Astrocyte (in vitro differentiated cells and primary cell): ENCODE data around the gene OSBPL6. TPM values are rescaled to one million over a fixed set of nuclear protein-coding genes. Genes with fewer than 3 reads are reported as not detected.
A peak's percentile ranks its signal among the peaks of the same experiment; 100 is the strongest.

Source experiments
- DNase-seq: peaks from one replicate; pipeline ENCODE4 v3.0.0-alpha.2; 2010; ENCODE audit warnings: low read depth
- FAIRE-seq: peaks from 2 replicates; lab custom pipeline; 2011; peaks lifted over from hg19 to GRCh38; lab: Jason Lieb, UNC
- H2AFZ ChIP-seq: 2 replicates; pipeline ENCODE4 v1.6.0; 2012; ENCODE audit warnings: low read depth, low read length, inconsistent platforms
- H3K27ac ChIP-seq: 2 replicates; pipeline ENCODE4 v1.5.1; 2011; ENCODE audit warnings: low read depth, low read length, inconsistent platforms
- H3K27me3 ChIP-seq: 2 replicates; pipeline ENCODE4 v1.6.0; 2011; ENCODE audit warnings: low read length, inconsistent platforms; ENCODE audit not compliant: insufficient read depth
- H3K36me3 ChIP-seq: 2 replicates; pipeline ENCODE4 v1.5.1; 2011; ENCODE audit warnings: low read length, inconsistent platforms; ENCODE audit not compliant: insufficient read depth
- H3K4me1 ChIP-seq: 2 replicates; pipeline ENCODE4 v1.5.1; 2011; ENCODE audit warnings: low read length, inconsistent platforms; ENCODE audit not compliant: insufficient read depth
- H3K4me2 ChIP-seq: 2 replicates; pipeline ENCODE4 v1.6.0; 2012; ENCODE audit warnings: low read length, inconsistent platforms
- H3K4me3 ChIP-seq: 2 replicates; pipeline ENCODE4 v1.5.1; 2011; ENCODE audit warnings: low read depth, mild to moderate bottlenecking, low read length, inconsistent platforms; ENCODE audit not compliant: insufficient read depth
- H3K79me2 ChIP-seq: 2 replicates; pipeline ENCODE4 v1.6.0; 2012; ENCODE audit warnings: mild to moderate bottlenecking, low read length, inconsistent platforms; ENCODE audit not compliant: insufficient read depth
- H3K9ac ChIP-seq: 2 replicates; pipeline ENCODE4 v1.6.0; 2012; ENCODE audit warnings: mild to moderate bottlenecking, low read length, inconsistent platforms
- H3K9me3 ChIP-seq: 2 replicates; pipeline ENCODE4 v1.5.1; 2012; ENCODE audit warnings: low read depth, mild to moderate bottlenecking, low read length, inconsistent platforms; ENCODE audit not compliant: insufficient read depth
- H4K20me1 ChIP-seq: 2 replicates; pipeline ENCODE4 v1.6.0; 2012; ENCODE audit warnings: low read length, inconsistent platforms; ENCODE audit not compliant: insufficient read depth
- H3K27ac Mint-ChIP-seq: one replicate; pipeline ENCODE4 v1.8.0; 2021; ENCODE audit warnings: mild to moderate bottlenecking, mixed read lengths; ENCODE audit not compliant: unreplicated experiment
- H3K27me3 Mint-ChIP-seq: one replicate; pipeline ENCODE4 v1.8.0; 2021; ENCODE audit warnings: low read depth, mixed read lengths; ENCODE audit not compliant: unreplicated experiment
- H3K36me3 Mint-ChIP-seq: one replicate; pipeline ENCODE4 v1.8.0; 2021; ENCODE audit warnings: low read depth, mixed read lengths; ENCODE audit not compliant: unreplicated experiment
- H3K4me1 Mint-ChIP-seq: one replicate; pipeline ENCODE4 v1.8.0; 2021; ENCODE audit warnings: low read depth, mixed read lengths; ENCODE audit not compliant: unreplicated experiment
- H3K4me3 Mint-ChIP-seq: one replicate; pipeline ENCODE4 v1.8.0; 2021; ENCODE audit warnings: mild to moderate bottlenecking, moderate library complexity, mixed read lengths; ENCODE audit not compliant: unreplicated experiment
- H3K9me3 Mint-ChIP-seq: one replicate; pipeline ENCODE4 v1.8.0; 2021; ENCODE audit warnings: mild to moderate bottlenecking, mixed read lengths; ENCODE audit not compliant: unreplicated experiment
- CTCF ChIP-seq: IDR thresholded peaks from 2 replicates; pipeline ENCODE4 v1.5.1; 2011; ENCODE audit warnings: low read depth, mild to moderate bottlenecking, inconsistent platforms, low read length, moderate library complexity; ENCODE audit not compliant: insufficient read depth
- EZH2 ChIP-seq: IDR thresholded peaks from 2 replicates; pipeline ENCODE4 v1.6.1; 2012; ENCODE audit warnings: mild to moderate bottlenecking, low read length, inconsistent platforms; ENCODE audit not compliant: insufficient read depth
- total RNA-seq: library from RNA; stranded (reverse); gene quantifications from 2 replicates; pipeline ENCODE4 v1.2.1, GENCODE V29; 2021

OSBPL6 gene
- total RNA-seq, 1 donor from 2014 or later: 13.4 TPM

- FAIRE-seq: no peak
- H3K4me1 Mint-ChIP-seq: no peaks in the 10 kb centered on the region
- no peaks in the 10 kb centered on the region for H3K9me3 Mint-ChIP-seq
- Histone ChIP-seq H3K27me3 (no peaks in the 10 kb centered on the region), H3K9ac (no peak overlapping the region), H2AFZ (no peak overlapping the region), H3K79me2 (no peaks in the 10 kb centered on the region), H3K27ac (no peak overlapping the region), H3K4me2 (no peak overlapping the region), H3K36me3 (no peaks in the 10 kb centered on the region), H3K4me1 (no peaks in the 10 kb centered on the region), H4K20me1 (no peaks in the 10 kb centered on the region), H3K9me3 (no peaks in the 10 kb centered on the region), H3K4me3 (no peak overlapping the region)
- H3K27me3 Mint-ChIP-seq: no peaks in the 10 kb centered on the region
- H3K36me3 Mint-ChIP-seq: peaks cover 7% of the 10 kb centered on the region
- H3K4me3 Mint-ChIP-seq: no peak overlapping the region
- no peak overlapping the region for H3K27ac Mint-ChIP-seq
- TF ChIP-seq EZH2 (no peak), CTCF (no peak)
- peak; percentile 12 for DNase-seq
These were observed 197.9 kb downstream of the OSBPL6 start for GRCh38 chr2:178392215-178392614.

DNA sequence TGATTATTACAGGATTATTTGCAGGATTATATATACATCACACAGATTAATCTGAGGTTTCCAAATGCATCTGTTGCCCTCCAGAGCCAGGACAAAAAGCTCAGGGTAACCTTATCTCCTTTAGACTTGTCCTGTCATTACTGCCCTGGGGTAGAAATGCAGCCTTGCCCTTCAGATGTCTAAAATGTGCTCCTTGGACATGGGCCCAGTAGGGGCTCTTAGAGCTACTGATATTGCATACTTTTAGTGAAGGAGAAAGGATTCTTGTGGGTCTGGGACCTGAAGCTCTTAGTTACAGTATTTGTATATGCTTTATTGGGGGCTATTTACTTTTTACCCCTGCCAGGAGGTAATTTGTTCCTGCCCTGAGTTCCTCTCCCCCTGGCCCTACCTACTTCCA is 200.5 kb downstream of the OSBPL6 start:
- H3K9me3 ChIP-seq: no peaks in the 10 kb centered on the region
- Mint-ChIP-seq H3K27ac (no peak overlapping the region), H3K4me3 (no peak overlapping the region), H3K36me3 (peaks cover 4% of the 10 kb centered on the region), H3K4me1 (no peaks in the 10 kb centered on the region), H3K27me3 (no peaks in the 10 kb centered on the region), H3K9me3 (no peaks in the 10 kb centered on the region)
- no peak overlapping the region for H2AFZ ChIP-seq
- H3K27ac ChIP-seq: no peak overlapping the region
- H3K27me3 ChIP-seq: no peaks in the 10 kb centered on the region
- no peaks in the 10 kb centered on the region for H4K20me1 ChIP-seq
- TF ChIP-seq EZH2 (no peak), CTCF (no peak)
- DNase-seq (no peak), FAIRE-seq (no peak)
- no peak overlapping the region for H3K4me3 ChIP-seq
- H3K4me2 ChIP-seq: no peak overlapping the region
- H3K36me3 ChIP-seq: no peaks in the 10 kb centered on the region
- no peaks in the 10 kb centered on the region for H3K4me1 ChIP-seq
- H3K79me2 ChIP-seq: no peaks in the 10 kb centered on the region
- no peak overlapping the region for H3K9ac ChIP-seq

DNA sequence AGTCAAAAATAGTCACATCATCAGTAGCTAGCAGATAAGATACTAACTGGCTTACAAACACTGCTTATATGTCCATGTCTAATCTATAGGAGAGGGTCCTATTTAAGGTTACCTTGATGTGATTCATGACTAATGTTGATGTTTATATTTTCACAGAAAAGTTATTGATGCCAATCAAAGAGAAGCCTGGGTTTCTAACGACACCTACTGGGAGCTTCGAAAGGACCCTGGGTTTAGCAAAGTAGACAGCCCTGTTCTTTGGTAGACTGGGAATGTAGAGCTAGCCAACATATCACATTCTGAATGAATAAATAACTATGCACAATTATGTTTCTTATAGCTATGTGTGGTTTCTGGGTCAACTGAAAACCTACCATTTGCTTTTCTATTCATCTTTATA is 201.0 kb downstream of the OSBPL6 start:
- Histone ChIP-seq H3K36me3 (no peaks in the 10 kb centered on the region), H2AFZ (no peak overlapping the region), H3K4me2 (no peak overlapping the region), H3K9me3 (no peaks in the 10 kb centered on the region), H3K79me2 (no peaks in the 10 kb centered on the region), H3K27ac (no peak overlapping the region), H3K9ac (no peak overlapping the region), H3K27me3 (no peaks in the 10 kb centered on the region), H3K4me3 (no peak overlapping the region), H4K20me1 (no peaks in the 10 kb centered on the region), H3K4me1 (no peaks in the 10 kb centered on the region)
- Mint-ChIP-seq H3K27me3 (no peaks in the 10 kb centered on the region), H3K27ac (no peak overlapping the region), H3K4me3 (no peak overlapping the region), H3K4me1 (no peaks in the 10 kb centered on the region), H3K36me3 (peaks cover 4% of the 10 kb centered on the region), H3K9me3 (no peaks in the 10 kb centered on the region)
- TF ChIP-seq CTCF (no peak), EZH2 (no peak)
- DNase-seq: no peak
- FAIRE-seq: no peak
